ENCODE measurements around the gene ADAMTSL4. TPM values are rescaled to one million over a fixed set of nuclear protein-coding genes. Genes with fewer than 3 reads are reported as not detected.

ADAMTSL4 gene
- total RNA-seq, 1 donor from 2014 or later = 6.7 TPM

GRCh38 chr1:150561974-150562445 is 12.8 kb downstream of the ADAMTSL4 start:
- Mint-ChIP-seq H3K36me3 (ENCODE audit: low read depth, unreplicated experiment) (peaks cover 2% of the 10 kb centered on the region), H3K9me3 (ENCODE audit: unreplicated experiment) (no peaks in the 10 kb centered on the region), H3K27ac (ENCODE audit: unreplicated experiment) (peak overlapping the region; percentile 100), H3K4me1 (ENCODE audit: low read depth, unreplicated experiment) (peaks cover 44% of the 10 kb centered on the region), H3K4me3 (ENCODE audit: unreplicated experiment) (peak overlapping the region; percentile 81), H3K27me3 (ENCODE audit: low read depth, unreplicated experiment) (no peaks in the 10 kb centered on the region)
- DNase-seq (ENCODE audit: low read depth) (peak; percentile 89), FAIRE-seq (no peak)
- Histone ChIP-seq H3K27me3 (ENCODE audit: insufficient read depth, low read length) (no peaks in the 10 kb centered on the region), H3K27ac (ENCODE audit: low read depth, low read length) (peak overlapping the region; percentile 100), H2AFZ (ENCODE audit: low read depth, low read length) (no peak overlapping the region), H4K20me1 (ENCODE audit: insufficient read depth, low read length) (peaks cover 21% of the 10 kb centered on the region), H3K9ac (ENCODE audit: low read length) (peak overlapping the region; percentile 99), H3K36me3 (ENCODE audit: insufficient read depth, low read length) (no peaks in the 10 kb centered on the region), H3K79me2 (ENCODE audit: insufficient read depth, low read length) (peaks cover 57% of the 10 kb centered on the region), H3K4me2 (ENCODE audit: low read length) (peak overlapping the region; percentile 96), H3K4me1 (ENCODE audit: insufficient read depth, low read length) (peaks cover 43% of the 10 kb centered on the region), H3K9me3 (ENCODE audit: insufficient read depth, low read depth, low read length) (no peaks in the 10 kb centered on the region), H3K4me3 (ENCODE audit: insufficient read depth, low read depth, low read length) (peak overlapping the region; percentile 63)
- TF ChIP-seq EZH2 (IDR thresholded peaks at IDR 0.05; ENCODE audit: insufficient read depth, low read length) = no peak
- TF ChIP-seq CTCF (IDR thresholded peaks at IDR 0.05; ENCODE audit: insufficient read depth, low read depth, low read length) = no peak

- no peaks in the 10 kb centered on the region for H3K9me3 ChIP-seq (ENCODE audit: insufficient read depth, low read depth, low read length)
- H3K4me1 ChIP-seq (ENCODE audit: insufficient read depth, low read length) = peaks cover 49% of the 10 kb centered on the region
- peaks cover 28% of the 10 kb centered on the region for H4K20me1 ChIP-seq (ENCODE audit: insufficient read depth, low read length)
- Mint-ChIP-seq H3K4me3 (ENCODE audit: unreplicated experiment) (peak overlapping the region; percentile 68), H3K27ac (ENCODE audit: unreplicated experiment) (peak overlapping the region; percentile 100), H3K9me3 (ENCODE audit: unreplicated experiment) (no peaks in the 10 kb centered on the region), H3K36me3 (ENCODE audit: low read depth, unreplicated experiment) (peaks cover 2% of the 10 kb centered on the region), H3K27me3 (ENCODE audit: low read depth, unreplicated experiment) (no peaks in the 10 kb centered on the region), H3K4me1 (ENCODE audit: low read depth, unreplicated experiment) (peaks cover 51% of the 10 kb centered on the region)
- peaks cover 64% of the 10 kb centered on the region for H3K79me2 ChIP-seq (ENCODE audit: insufficient read depth, low read length)
- H3K4me3 ChIP-seq (ENCODE audit: insufficient read depth, low read depth, low read length) = peak overlapping the region; percentile 63
- no peak for DNase-seq (ENCODE audit: low read depth)
- H2AFZ ChIP-seq (ENCODE audit: low read depth, low read length) = no peak overlapping the region
- peak overlapping the region; percentile 100 for H3K27ac ChIP-seq (ENCODE audit: low read depth, low read length)
- no peak for FAIRE-seq
- no peaks in the 10 kb centered on the region for H3K27me3 ChIP-seq (ENCODE audit: insufficient read depth, low read length)
- no peaks in the 10 kb centered on the region for H3K36me3 ChIP-seq (ENCODE audit: insufficient read depth, low read length)
- H3K9ac ChIP-seq (ENCODE audit: low read length) = peak overlapping the region; percentile 99
- no peak for TF ChIP-seq CTCF (IDR thresholded peaks at IDR 0.05; ENCODE audit: insufficient read depth, low read depth, low read length)
- no peak for TF ChIP-seq EZH2 (IDR thresholded peaks at IDR 0.05; ENCODE audit: insufficient read depth, low read length)
- H3K4me2 ChIP-seq (ENCODE audit: low read length) = peak overlapping the region; percentile 96
These were observed 13.5 kb downstream of the ADAMTSL4 start for GRCh38 chr1:150562446-150563339.

Data from astrocyte (in vitro differentiated cells and primary cell).